Upper lobe of left lung (tissue), 4 donors: ENCODE results near the gene LAMA3.

ENCODE experiments used
- POLR2A ChIP-seq, 4 donors: fragments of 450-650 bp; IDR thresholded peaks; one replicate each; pipeline ENCODE4 v1.5.1; 2016 to 2017; ENCODE audit warnings: antibody characterized with exemption in 4 of 4, mild to moderate bottlenecking in 2 of 4
- TF ChIP-seq, protein P1 (sequence below), 6 experiments: fragments of 450-650 bp in 4 of 6; fragments of 200-600 bp in 2 of 6; sonication (generic) in 2 of 6; IDR thresholded peaks; one replicate each; pipeline ENCODE4 v1.5.1; 2016 to 2019; ENCODE audit warnings: antibody characterized with exemption in 6 of 6

DNA sequence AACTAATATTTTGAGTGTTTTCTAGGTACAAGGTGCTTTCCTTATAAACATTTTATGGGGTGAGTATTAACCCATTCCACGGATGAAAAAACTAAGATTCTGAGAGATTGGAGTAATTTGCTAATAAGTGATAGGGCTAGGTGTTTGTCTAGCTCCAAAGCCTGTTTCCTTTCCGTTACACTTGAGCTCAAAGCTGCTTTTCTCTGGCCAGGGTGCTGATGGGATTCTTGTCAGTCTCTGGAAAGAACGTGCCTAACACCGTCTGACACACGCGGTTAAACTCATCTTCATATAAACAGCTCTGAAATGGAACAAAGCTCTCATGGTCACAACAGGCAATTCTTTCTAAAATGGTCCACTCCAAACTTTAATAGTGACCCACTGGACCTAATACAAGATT lies 24.6 kb upstream of the LAMA3 start:
- no peak for TF ChIP-seq POLR2A (IDR thresholded peaks at IDR 0.05)
- TF ChIP-seq, protein P1, sequence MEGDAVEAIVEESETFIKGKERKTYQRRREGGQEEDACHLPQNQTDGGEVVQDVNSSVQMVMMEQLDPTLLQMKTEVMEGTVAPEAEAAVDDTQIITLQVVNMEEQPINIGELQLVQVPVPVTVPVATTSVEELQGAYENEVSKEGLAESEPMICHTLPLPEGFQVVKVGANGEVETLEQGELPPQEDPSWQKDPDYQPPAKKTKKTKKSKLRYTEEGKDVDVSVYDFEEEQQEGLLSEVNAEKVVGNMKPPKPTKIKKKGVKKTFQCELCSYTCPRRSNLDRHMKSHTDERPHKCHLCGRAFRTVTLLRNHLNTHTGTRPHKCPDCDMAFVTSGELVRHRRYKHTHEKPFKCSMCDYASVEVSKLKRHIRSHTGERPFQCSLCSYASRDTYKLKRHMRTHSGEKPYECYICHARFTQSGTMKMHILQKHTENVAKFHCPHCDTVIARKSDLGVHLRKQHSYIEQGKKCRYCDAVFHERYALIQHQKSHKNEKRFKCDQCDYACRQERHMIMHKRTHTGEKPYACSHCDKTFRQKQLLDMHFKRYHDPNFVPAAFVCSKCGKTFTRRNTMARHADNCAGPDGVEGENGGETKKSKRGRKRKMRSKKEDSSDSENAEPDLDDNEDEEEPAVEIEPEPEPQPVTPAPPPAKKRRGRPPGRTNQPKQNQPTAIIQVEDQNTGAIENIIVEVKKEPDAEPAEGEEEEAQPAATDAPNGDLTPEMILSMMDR (IDR thresholded peaks at IDR 0.05) = no peak
